IMR-90 (cell line): ENCODE data around the gene DHRS7B. TPM values are rescaled to one million over a fixed set of nuclear protein-coding genes. Genes with fewer than 3 reads are reported as not detected.

Experiments used
- ATAC-seq: fragments of 200-7000 bp; cut with Tn5 transposase; 2 replicates; pipeline ENCODE4 v1.9.1; 2020; ENCODE audit warnings: low read depth, mild to moderate bottlenecking, moderate library complexity
- BruUV-seq: library from RNA; stranded (reverse); fragments of 400-500 nt; replicated peaks from 2 replicates; lab custom pipeline; 2021; lab: Mats Ljungman, UMichigan
- CTCF ChIA-PET: fragments of 300-600 bp; formaldehyde crosslinking; extraction: SDS; loops from one replicate; lab custom pipeline; 2021; ENCODE audit warnings: antibody characterized with exemption; lab: Yijun Ruan, JAX
- POLR2A ChIA-PET: fragments of 300-600 bp; sonication (Branson Sonifier 250); formaldehyde crosslinking; loops from one replicate; lab custom pipeline; 2022; ENCODE audit warnings: antibody characterized with exemption; ENCODE audit not compliant: unreplicated experiment; lab: Charles Lee
- DNase-seq: peaks from one replicate; pipeline ENCODE4 v3.0.0; 2013
- H2AFZ ChIP-seq: replicated peaks from 2 replicates; pipeline ENCODE3; 2013; ENCODE audit warnings: low read length, mild to moderate bottlenecking; ENCODE audit not compliant: poor library complexity
- H2AK5ac ChIP-seq: 2 replicates; pipeline ENCODE4 v1.6.1; 2013; ENCODE audit warnings: low read depth, low read length, inconsistent platforms
- H2AK9ac ChIP-seq: replicated peaks from 2 replicates; pipeline ENCODE3; 2013; ENCODE audit warnings: mild to moderate bottlenecking, low read depth, low read length, moderate library complexity; ENCODE audit not compliant: poor library complexity
- H2BK120ac ChIP-seq: 2 replicates; pipeline ENCODE4 v1.6.1; 2013; ENCODE audit warnings: low read depth, low read length, inconsistent platforms
- H2BK15ac ChIP-seq: 3 replicates; pipeline ENCODE4 v1.6.1; 2013; ENCODE audit warnings: low read depth, low read length, inconsistent platforms
- H2BK20ac ChIP-seq: 2 replicates; pipeline ENCODE4 v1.6.1; 2013; ENCODE audit warnings: low read depth, mild to moderate bottlenecking, inconsistent platforms, low read length, moderate library complexity
- H2BK5ac ChIP-seq: 2 replicates; pipeline ENCODE4 v1.6.1; 2013; ENCODE audit warnings: mild to moderate bottlenecking, low read depth, low read length, inconsistent platforms; ENCODE audit not compliant: poor library complexity, severe bottlenecking
- H3K14ac ChIP-seq: replicated peaks from 2 replicates; pipeline ENCODE4 v1.6.1; 2013; ENCODE audit warnings: low read depth, low read length, inconsistent platforms
- H3K18ac ChIP-seq: 2 replicates; pipeline ENCODE4 v1.6.1; 2013; ENCODE audit warnings: low read depth, low read length, control low read depth
- H3K23ac ChIP-seq: 2 replicates; pipeline ENCODE4 v1.6.1; 2013; ENCODE audit warnings: low read depth, low read length, inconsistent platforms
- H3K27ac ChIP-seq: 2 replicates; pipeline ENCODE4 v1.5.1; 2013; ENCODE audit warnings: mild to moderate bottlenecking, control low read depth, low read length; ENCODE audit not compliant: insufficient read depth
- H3K27me3 ChIP-seq: 2 replicates; pipeline ENCODE4 v1.6.1; 2013; ENCODE audit warnings: low read length; ENCODE audit not compliant: control insufficient read depth, insufficient read depth
- H3K36me3 ChIP-seq: 2 replicates; pipeline ENCODE4 v1.6.1; 2013; ENCODE audit warnings: low read length, mixed read lengths; ENCODE audit not compliant: control insufficient read depth, insufficient read depth
- H3K4ac ChIP-seq: 2 replicates; pipeline ENCODE4 v1.6.1; 2013; ENCODE audit warnings: low read depth, low read length, inconsistent platforms
- H3K4me1 ChIP-seq: 2 replicates; pipeline ENCODE4 v1.6.1; 2013; ENCODE audit warnings: low read length, mixed read lengths; ENCODE audit not compliant: control insufficient read depth, insufficient read depth
- H3K4me2 ChIP-seq: 2 replicates; pipeline ENCODE4 v1.6.1; 2013; ENCODE audit warnings: low read depth, mild to moderate bottlenecking, control low read depth, low read length, moderate library complexity
- H3K4me3 ChIP-seq: 2 replicates; pipeline ENCODE4 v1.5.1; 2013; ENCODE audit warnings: low read depth, mild to moderate bottlenecking, control low read depth, low read length, moderate library complexity; ENCODE audit not compliant: insufficient read depth
- H3K56ac ChIP-seq: 2 replicates; pipeline ENCODE4 v1.6.1; 2013; ENCODE audit warnings: low read length, inconsistent platforms; ENCODE audit not compliant: insufficient read depth; ENCODE audit errors: extremely low read depth
- H3K79me1 ChIP-seq, 2 experiments: 2 replicates each; pipeline ENCODE4 v1.6.1; 2013; ENCODE audit warnings: low read length in 2 of 2, inconsistent platforms in 1 of 2, low read depth in 1 of 2
- H3K9ac ChIP-seq: 2 replicates; pipeline ENCODE4 v1.6.1; 2013; ENCODE audit warnings: low read depth, low read length, control low read depth
- H3K9me1 ChIP-seq: 2 replicates; pipeline ENCODE4 v1.6.1; 2013; ENCODE audit warnings: low read length, inconsistent platforms; ENCODE audit not compliant: insufficient read depth
- H3K9me3 ChIP-seq: 2 replicates; pipeline ENCODE4 v1.6.1; 2013; ENCODE audit warnings: low read length; ENCODE audit not compliant: control insufficient read depth, insufficient read depth
- H4K20me1 ChIP-seq: 2 replicates; pipeline ENCODE4 v1.6.1; 2013; ENCODE audit warnings: low read length, inconsistent platforms; ENCODE audit not compliant: insufficient read depth
- H4K5ac ChIP-seq: 2 replicates; pipeline ENCODE4 v1.6.1; 2013; ENCODE audit warnings: mild to moderate bottlenecking, low read depth, low read length, control low read depth
- H4K8ac ChIP-seq, 2 experiments: 2 replicates each; pipeline ENCODE4 v1.6.1; 2013; ENCODE audit warnings: low read depth in 2 of 2, low read length in 2 of 2, control low read depth in 1 of 2, inconsistent platforms in 1 of 2
- H4K91ac ChIP-seq: 2 replicates; pipeline ENCODE4 v1.6.1; 2013; ENCODE audit warnings: low read depth, low read length, inconsistent platforms; ENCODE audit not compliant: insufficient read depth
- CEBPB ChIP-seq: IDR thresholded peaks from 2 replicates; pipeline ENCODE4 v1.6.1; 2012; ENCODE audit warnings: low read depth, low read length, improper control_type of control experiment
- CHD1 ChIP-seq: IDR thresholded peaks from 2 replicates; pipeline ENCODE4 v1.6.1; 2012; ENCODE audit warnings: low read depth, low read length, improper control_type of control experiment
- MAFK ChIP-seq: IDR thresholded peaks from 2 replicates; pipeline ENCODE4 v1.6.1; 2012; ENCODE audit warnings: low read depth, low read length, improper control_type of control experiment
- MAZ ChIP-seq: IDR thresholded peaks from 2 replicates; pipeline ENCODE4 v1.6.1; 2012; ENCODE audit warnings: low read depth, mild to moderate bottlenecking, low read length, improper control_type of control experiment, moderate library complexity, borderline replicate concordance
- RCOR1 ChIP-seq: IDR thresholded peaks from 2 replicates; pipeline ENCODE4 v1.6.1; 2012; ENCODE audit warnings: mild to moderate bottlenecking, low read length, improper control_type of control experiment; ENCODE audit not compliant: insufficient replicate concordance
- WGBS, 2 experiments: methylation state at CpG; one replicate each; pipeline versions ENCODE4 v1.1.5 to v1.1.7; 2013; ENCODE audit warnings: missing lambda C conversion rate in 2 of 2; ENCODE audit not compliant: insufficient read length in 1 of 2; ENCODE audit errors: extremely low coverage in 2 of 2; 5-methylcytosine and 5-hydroxymethylcytosine counted together
- dilution Hi-C: fragments of 300-500 bp; cut with HindIII; formaldehyde crosslinking; loops from one replicate; pipeline ENCODE4 v1.14.3; 2018; ENCODE audit warnings: low sequenced_read_pairs; ENCODE audit not compliant: unreplicated experiment
- in situ Hi-C: fragments of 300-500 bp; cut with MboI; formaldehyde crosslinking; loops from 3 replicates; pipeline ENCODE4 v1.14.3; 2019; ENCODE audit warnings: low sequenced_read_pairs, inconsistent platforms, mixed read lengths
- intact Hi-C: fragments of 100-400 bp; cut with micrococcal nuclease; formaldehyde crosslinking; loops from 2 replicates; pipeline ENCODE4 v1.10.0; 2022
- polyA plus RNA-seq, 3 experiments: library from polyadenylated mRNA; depleted of rRNA; stranded (reverse); fragments of >200 nt; gene quantifications; 2 replicates each; pipeline ENCODE4 v1.2.3, GENCODE V29; 2012; ENCODE audit warnings: low replicate concordance in 1 of 3
- total RNA-seq: library from RNA; depleted of rRNA; stranded (reverse); fragments of >200 nt; gene quantifications from 2 replicates; pipeline ENCODE4 v1.2.3, GENCODE V29; 2012
- TF ChIP-seq, protein P1 (sequence below): fragments of 150-350 bp; IDR thresholded peaks from 2 replicates; pipeline ENCODE4 v1.6.1; 2016; ENCODE audit warnings: low read depth, mild to moderate bottlenecking, low read length, moderate library complexity, borderline replicate concordance
- TF ChIP-seq, protein P2 (sequence below): conservative IDR thresholded peaks from 2 replicates; pipeline ENCODE4 v1.5.1; 2012; ENCODE audit warnings: mild to moderate bottlenecking, low read depth, low read length, improper control_type of control experiment

The DHRS7B gene
- total and polyA plus RNA-seq, 2 of the 4 experiments (the other 2 are of a cell fraction) = 24.4 to 34.4 TPM

- Histone ChIP-seq H3K9me1 (peaks cover 20% of the 10 kb centered on the region; the same call in 1 of the 2 replicates), H4K5ac (no peak overlapping the region), H3K4me1 (peaks cover 2% of the 10 kb centered on the region), H2BK15ac (no peak overlapping the region), H3K23ac (peak overlapping the region; percentile 56; the same call in 1 of the 2 replicates), H2AK9ac (no peak overlapping the region), H2BK20ac (no peak overlapping the region), H3K4me3 (no peak overlapping the region), H3K56ac (no peak overlapping the region), H3K36me3 (peaks cover 3% of the 10 kb centered on the region; the same call in 1 of the 2 replicates), H3K27me3 (no peaks in the 10 kb centered on the region), H3K4ac (no peak overlapping the region; the same call in 1 of the 2 replicates), H3K18ac (no peak overlapping the region), H3K27ac (no peak overlapping the region), H3K4me2 (no peak overlapping the region), H3K14ac (no peak overlapping the region), H2BK5ac (no peak overlapping the region), H3K79me1 (peaks cover 3 to 4% of the 10 kb centered on the region in 2 experiments; a peak in 3 of 4 replicates), H3K9me3 (no peaks in the 10 kb centered on the region), H2AK5ac (no peak overlapping the region), H4K8ac (no peak overlapping the region), H4K20me1 (no peaks in the 10 kb centered on the region), H3K9ac (no peak overlapping the region), H4K91ac (no peak overlapping the region), H2AFZ (no peak overlapping the region), H2BK120ac (no peak overlapping the region)
- in situ Hi-C loops (no loop called here), intact Hi-C loops (no loop called here), dilution Hi-C loops (no loop called here)
- no TSS peak for BruUV-seq
- DNase-seq = no peak
- TF ChIP-seq, protein P1, sequence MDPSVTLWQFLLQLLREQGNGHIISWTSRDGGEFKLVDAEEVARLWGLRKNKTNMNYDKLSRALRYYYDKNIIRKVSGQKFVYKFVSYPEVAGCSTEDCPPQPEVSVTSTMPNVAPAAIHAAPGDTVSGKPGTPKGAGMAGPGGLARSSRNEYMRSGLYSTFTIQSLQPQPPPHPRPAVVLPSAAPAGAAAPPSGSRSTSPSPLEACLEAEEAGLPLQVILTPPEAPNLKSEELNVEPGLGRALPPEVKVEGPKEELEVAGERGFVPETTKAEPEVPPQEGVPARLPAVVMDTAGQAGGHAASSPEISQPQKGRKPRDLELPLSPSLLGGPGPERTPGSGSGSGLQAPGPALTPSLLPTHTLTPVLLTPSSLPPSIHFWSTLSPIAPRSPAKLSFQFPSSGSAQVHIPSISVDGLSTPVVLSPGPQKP = no peak
- no peak for TF ChIP-seq MAZ
- no peak for TF ChIP-seq MAFK
- TF ChIP-seq, protein P2, sequence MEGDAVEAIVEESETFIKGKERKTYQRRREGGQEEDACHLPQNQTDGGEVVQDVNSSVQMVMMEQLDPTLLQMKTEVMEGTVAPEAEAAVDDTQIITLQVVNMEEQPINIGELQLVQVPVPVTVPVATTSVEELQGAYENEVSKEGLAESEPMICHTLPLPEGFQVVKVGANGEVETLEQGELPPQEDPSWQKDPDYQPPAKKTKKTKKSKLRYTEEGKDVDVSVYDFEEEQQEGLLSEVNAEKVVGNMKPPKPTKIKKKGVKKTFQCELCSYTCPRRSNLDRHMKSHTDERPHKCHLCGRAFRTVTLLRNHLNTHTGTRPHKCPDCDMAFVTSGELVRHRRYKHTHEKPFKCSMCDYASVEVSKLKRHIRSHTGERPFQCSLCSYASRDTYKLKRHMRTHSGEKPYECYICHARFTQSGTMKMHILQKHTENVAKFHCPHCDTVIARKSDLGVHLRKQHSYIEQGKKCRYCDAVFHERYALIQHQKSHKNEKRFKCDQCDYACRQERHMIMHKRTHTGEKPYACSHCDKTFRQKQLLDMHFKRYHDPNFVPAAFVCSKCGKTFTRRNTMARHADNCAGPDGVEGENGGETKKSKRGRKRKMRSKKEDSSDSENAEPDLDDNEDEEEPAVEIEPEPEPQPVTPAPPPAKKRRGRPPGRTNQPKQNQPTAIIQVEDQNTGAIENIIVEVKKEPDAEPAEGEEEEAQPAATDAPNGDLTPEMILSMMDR = no peak
- no peak for TF ChIP-seq CEBPB
- no peak for TF ChIP-seq RCOR1
- TF ChIP-seq CHD1 = no peak
- 100% methylated on average over 4 of the region's 8 CpGs; no CpG with 5 or more reads in 1 of the 2 experiments for WGBS, 2 experiments
- ChIA-PET POLR2A (no interaction called here), CTCF (no interaction called here)
- no peak for ATAC-seq
Measured at GRCh38 chr17:21174186-21174585, 47.4 kb downstream of the DHRS7B start.
